Suprapubic skin (tissue), 4 donors: ENCODE data around the gene GALNT17.

Source experiments
- CTCF ChIP-seq, 2 donors: fragments of 200-600 bp in 1 of 2; fragments of 450-650 bp in 1 of 2; sonication (generic) in 1 of 2; IDR thresholded peaks; one replicate each; pipeline ENCODE4 v1.5.1; 2016 to 2019; ENCODE audit warnings: antibody characterized with exemption in 2 of 2, mild to moderate bottlenecking in 1 of 2, moderate library complexity in 1 of 2
- EP300 ChIP-seq: sonication (generic); formaldehyde crosslinking; IDR thresholded peaks from one replicate; pipeline ENCODE4 v1.6.1; 2017; ENCODE audit warnings: antibody characterized with exemption
- POLR2AphosphoS5 ChIP-seq, 3 donors: sonication (generic); formaldehyde crosslinking; IDR thresholded peaks; one replicate each; pipeline ENCODE4 v1.6.1; 2017; ENCODE audit warnings: antibody characterized with exemption in 3 of 3

GRCh38 chr7:71541707-71542353, 409.9 kb downstream of the GALNT17 start:
- TF ChIP-seq CTCF (IDR thresholded peaks at IDR 0.05) (no peak), POLR2AphosphoS5 (IDR thresholded peaks at IDR 0.05) (no peak), EP300 (no peak)
